GM18508 (cell line): ENCODE data around the gene NEK8.
"Not testable (repeated sequence)": the region's sequence is repeated elsewhere in the genome, so short reads cannot be mapped to it uniquely, and the experiment has no call there.

Experiments
- ATAC-seq: cut with Tn5 transposase; IDR thresholded peaks from one replicate; pipeline ENCODE4 v1.9.1; 2021; ENCODE audit warnings: moderate number of reproducible peaks; ENCODE audit not compliant: insufficient read depth, unreplicated experiment

NEK8 gene

DNA sequence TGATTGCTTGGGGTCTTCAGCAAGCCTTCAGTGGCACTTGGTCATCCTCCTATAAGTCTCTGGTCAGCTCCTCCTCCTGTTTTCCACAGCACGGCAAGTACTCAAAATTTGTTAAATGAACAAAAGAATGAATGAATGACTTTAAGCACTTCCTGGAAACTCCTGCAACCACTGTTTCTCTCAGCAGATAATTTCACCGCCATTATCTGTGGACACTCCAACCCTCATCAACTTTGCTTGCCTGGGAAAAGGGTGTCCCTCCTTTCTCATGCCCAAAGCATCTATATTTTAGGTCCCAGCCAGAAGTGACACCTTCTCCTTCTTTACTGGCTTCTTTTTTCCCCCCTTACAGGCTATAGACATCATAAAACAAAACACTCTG, 21.3 kb upstream of the NEK8 start:
- ATAC-seq = no peak

DNA sequence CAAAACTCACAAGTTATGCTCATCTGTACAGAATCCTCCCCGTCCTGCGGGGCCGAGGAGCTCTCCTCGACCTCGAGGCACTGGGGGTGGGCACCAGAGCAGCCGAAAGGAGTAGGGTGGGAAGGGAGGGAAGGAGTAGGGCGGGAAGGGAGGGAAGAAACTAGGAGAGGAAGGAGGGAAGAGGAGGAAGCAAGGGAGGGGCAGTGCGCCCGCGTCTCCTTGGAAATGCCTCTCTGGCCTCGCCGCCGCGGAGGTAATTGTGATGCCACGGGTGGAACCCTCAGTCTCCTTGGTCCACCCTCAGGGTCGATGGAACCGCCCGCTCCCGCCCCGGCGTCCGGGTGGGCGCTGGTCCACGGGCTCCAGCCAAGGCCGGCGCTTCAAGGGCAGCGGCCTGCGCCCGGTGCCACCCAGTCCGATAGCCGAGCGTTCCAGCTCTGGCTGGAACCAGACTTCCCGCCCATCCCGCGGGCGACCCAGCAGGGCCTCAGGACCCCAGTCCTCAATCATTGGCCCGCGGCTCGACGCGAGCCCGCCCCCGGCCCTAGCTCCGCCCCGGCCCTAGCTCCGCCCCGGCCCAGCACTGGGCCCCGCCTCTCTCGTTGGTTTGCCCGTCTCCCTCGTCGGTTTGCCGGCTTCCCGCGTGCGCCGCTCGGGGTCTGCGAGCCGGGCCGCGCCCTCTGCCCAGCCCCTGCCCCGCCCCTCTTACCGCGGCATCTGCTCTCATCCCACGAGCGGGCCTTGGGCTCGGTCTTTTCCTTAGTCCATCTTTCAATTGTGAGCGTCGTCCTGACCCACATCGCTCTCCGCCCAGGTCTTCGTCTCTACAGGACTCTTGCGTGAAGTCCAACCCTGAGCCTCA, 17.5 kb upstream of the NEK8 start:
- ATAC-seq = peak; percentile 40

DNA sequence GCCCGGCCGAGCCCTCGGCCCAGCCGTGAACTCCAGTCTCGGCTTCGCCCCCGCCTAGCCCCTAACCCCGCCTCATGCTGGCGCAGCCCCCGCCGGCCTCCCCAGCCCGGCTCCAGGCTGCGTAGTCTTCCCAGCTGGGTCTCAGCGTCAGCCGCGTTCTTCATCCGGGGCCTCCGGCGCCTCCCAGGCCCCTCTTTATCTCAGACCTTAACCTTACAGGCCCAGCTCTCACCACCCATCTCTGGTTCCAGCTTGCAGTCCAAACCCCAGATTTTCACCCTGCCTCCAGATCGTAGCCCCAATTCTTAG, 16.9 kb upstream of the NEK8 start, which contains the start of gene PROCA1:
Gene PROCA1 (minus strand): TSS at position 166 of the 309 bp plus-strand sequence. CDS start 228 bp downstream, outside the sequence.
- ATAC-seq = no peak

DNA sequence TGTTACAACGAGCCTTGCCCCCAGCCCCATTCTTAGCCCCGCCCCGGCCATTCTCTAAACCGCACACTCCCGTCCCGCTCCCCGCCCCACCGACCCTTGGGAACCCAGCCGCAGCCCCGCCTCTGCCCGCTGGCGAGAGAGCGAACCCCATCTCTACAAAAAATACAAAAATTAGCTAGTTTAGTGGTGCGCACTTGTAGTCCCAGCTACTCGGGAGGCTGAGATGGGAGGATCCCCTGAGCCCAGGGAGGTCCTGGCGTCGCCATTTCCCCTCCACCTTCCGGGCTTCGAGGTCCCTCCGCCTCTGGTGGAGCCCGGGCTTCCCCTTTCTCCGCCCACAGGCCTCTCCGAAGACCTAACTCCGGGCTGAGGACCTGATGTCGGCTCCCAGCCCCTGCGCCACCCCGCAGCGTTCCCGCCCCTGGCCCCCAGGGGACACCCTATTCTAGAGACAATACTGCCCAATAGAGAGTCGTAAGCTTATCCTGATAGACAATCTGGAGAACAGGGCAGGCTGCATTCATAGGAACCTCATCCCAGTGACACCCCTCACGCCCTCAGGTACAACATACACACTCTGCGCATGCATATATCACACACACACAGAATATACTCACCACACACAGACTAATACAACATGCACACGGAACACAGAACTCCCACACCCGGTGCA, 16.4 kb upstream of the NEK8 start:
- ATAC-seq = no peak

DNA sequence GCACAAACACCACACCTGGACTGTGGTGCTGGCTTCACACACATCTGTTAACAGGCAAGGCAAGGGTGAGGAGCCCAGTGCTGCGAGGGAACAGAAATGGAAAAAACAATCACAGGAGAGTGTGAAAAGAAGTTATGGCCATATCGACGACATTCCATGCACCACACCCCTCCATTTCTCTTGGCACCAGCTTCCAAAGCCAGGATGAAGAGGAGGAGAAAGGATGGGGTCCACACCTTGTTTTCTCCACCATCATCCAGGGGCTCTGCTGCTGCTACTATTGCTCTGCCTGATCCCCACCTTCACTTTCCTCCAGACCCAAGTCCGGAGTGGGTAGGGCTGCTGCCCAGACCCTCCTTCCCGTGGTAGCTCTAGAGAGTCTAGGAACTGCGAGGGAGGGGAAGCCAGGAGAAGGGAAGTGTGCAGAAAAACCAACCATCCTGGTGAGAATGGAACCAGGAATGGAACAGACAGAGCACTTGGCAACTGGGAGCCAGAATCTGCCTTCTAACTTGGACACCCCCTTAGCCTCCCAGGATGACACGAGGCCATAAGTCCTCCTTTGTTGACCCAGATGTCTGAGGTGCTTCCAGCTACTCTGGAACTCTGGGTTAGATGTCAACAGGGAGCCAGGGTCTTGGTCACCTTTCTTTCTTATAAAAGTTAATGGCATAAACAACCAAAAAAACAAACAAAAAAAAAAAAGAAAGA, 15.7 kb upstream of the NEK8 start:
- ATAC-seq = no peak

DNA sequence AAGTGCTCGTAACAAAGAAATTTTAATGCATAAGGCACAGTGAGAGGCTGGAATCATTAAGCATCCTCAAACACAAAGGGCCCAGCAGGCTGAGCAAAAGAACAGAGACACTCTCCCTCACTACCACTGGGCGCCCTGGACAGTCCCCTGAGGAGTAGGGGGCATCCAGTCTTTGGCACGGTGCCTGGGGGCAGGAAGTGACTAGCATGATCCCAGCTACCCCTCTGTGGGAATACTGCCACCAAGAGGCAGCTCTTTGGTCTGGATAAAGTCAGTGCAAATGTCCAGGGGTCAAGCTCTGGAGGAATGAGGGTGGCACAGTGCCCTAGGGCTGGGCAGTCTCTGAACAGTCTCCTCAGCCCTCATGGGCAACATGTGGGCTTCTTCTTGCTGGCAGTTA, 14.3 kb upstream of the NEK8 start:
- ATAC-seq = no peak

DNA sequence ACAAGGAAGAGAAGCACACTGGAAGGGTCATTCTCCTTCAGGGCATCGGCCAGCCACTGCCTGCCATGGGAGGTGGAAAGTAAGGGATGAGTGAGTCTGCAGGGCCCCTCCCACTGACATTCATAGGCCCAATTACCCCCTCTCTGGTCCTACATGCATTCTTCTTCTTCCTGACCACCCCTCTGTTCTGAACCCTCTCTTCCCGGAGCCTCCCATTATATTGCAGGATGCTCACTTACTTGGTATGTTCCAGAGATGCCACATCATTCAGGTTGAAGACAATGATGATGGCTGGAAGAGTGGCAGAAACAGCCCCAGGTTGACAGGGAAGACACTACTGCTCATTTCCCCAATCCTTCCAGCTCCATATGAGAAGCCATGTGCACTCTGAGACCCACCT, 13.4 kb upstream of the NEK8 start:
- no peak for ATAC-seq

DNA sequence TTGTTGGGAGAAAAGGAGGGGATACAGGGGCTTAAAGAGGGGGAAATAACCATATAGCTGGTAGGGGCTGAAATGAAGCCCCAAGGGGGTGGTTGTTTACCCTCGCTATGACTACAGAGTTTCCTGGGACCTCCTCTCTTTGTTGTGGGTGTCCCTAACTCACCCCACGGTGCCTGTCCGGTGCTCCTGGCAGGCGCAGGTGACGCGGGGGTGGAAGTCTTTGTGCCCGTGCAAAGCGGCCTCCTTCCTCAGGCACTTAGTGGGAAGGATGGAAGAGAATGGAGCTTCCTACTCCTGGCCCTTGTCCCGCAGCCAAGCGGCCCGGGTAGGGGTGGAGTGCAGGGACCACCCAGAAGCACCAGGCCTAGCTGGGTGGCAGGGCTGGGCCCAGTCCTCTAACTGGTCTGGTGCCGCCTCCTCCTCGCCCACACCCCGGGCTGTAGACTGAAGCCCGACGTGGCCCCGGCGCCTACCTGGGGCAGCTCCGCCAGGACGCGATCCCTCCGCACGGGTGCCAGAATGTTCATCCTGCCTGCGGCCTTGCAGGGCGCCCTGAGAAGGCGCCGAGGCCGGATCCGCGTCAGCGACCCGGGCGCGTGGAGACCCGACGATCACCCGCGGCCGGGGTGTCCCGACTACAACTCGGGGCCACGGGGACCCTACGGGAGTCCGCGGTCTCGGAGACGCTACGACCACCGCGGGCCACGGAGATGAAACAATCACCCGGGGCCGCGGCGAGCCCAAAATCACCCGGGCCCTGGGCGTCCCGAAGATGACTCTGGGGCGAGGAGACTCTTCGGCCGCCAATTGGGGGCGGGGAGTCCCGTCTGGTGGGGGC, 11.6 kb upstream of the NEK8 start:
- ATAC-seq = no peak

DNA sequence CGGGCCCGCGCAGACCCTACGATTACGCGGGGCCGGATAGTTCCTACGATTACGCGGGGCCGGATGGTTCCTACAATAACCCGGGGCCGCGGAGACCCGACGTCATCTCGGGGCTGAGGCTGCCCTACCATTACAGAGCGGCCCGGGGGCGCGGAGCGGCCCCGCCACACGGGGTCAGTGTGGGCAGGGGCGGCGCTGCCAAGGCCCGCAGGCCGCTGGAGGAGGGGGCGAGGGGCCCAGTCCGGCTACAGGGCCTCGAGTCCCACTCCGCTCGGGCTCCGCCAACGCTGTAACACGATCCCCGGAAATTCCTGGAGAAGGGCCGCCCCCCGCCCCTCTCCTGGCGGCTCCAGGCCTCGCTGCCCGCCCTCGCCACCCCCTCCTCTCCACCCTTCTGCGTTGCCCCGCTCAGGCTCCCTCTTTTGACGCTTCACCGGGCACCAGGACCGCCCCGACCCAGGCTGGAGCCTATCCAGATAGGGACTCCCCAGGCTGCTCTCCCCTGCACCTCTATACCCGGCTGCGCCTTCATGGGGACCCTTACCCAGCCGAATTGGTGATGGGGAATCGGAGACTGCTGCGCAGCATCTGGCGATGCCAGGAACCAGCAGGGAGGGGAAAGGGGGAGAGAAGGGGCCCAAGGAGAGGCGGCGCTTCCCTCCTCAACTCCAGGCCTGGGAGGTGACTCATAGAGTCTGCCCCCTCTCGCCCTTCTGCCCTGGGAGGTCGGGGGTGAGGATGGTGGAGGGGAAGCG, 10.8 kb upstream of the NEK8 start, which contains the start of gene RAB34:
Gene RAB34 (minus strand): TSS at position 291 of the 755 bp plus-strand sequence. CDS start 602 bp downstream, outside the sequence.
- ATAC-seq = no peak

DNA sequence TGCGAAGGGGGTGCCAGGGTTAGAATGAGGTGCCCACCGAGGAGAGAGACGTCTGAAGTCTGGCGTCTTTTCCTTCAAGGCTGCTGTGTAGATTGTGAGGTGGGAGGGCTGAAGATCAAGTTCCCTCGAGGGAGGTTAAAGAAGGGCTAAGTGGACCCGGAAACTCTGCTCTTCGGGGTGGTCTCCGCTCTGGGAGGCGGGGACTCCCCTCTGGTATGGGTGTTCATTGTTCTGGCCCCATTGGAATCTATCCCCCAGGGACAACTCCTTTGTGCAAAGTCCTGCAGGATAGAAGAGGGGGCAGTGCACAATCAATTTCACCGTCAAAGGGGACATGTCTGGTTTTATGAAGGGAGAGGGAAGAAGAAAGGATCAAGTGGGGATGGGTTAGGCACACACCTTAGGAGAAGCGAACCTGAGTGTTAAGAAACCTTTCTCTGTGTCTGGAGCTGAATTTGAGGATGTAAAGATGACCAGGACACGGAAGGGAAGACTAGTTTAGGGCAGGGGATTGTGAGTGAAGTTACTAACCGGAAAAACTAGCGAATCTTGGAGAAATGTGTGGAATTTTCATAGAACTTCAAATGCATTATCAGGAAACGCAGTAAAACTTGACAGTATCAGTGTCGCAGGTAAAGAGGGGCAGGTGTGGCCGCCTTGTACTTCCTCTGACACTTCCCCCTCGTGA, 10.1 kb upstream of the NEK8 start:
- ATAC-seq = no peak

DNA sequence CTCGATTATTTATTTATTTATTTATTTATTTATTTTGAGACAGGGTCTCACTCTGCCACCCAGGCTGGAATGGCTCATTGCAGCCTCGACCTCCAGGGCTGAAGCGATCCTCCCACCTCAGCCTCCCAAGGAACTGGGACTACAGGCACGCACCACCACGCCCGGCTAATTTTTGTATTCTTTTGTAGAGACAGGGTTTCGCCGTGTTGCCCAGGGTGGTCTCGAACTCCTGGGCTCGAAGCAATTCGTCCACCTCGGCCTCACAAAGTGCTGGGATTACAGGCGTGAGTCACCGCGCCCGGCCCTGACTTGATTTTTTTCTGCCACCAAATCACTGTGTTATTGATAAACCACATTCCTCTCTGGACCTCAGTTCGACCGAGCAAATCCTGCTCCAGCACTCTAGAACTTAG, 9.6 kb upstream of the NEK8 start:
- no peak for ATAC-seq

DNA sequence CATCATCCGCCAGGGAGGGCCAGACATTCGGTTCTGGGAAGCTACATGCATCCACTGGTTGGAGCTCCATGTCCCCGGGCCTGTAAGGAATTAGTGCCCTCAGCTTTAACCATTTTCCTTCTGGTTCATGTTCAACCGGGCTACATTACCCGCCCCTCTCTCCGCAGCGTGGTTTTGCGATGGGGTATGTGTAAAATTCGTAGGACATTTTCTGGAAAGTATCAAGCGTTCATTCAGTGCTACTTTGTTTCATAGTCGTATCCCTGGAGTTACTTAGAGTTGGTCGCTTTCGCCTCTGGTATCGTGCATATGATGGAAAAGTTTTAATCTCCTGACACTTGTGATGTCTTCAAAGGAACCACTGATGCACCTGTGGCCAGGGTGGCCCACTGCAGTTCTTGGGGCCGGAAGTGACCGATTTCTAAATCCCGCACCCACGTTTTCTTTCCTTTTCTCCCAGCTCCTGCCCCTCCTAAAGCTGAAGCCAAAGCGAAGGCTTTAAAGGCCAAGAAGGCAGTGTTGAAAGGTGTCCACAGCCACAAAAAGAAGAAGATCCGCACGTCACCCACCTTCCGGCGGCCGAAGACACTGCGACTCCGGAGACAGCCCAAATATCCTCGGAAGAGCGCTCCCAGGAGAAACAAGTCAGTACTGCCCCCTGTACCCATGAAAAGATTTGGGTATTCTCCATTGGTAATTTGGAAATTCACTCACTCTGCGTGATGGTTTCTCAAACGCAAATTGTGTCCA, 8.2 kb upstream of the NEK8 start:
- ATAC-seq = no peak

DNA sequence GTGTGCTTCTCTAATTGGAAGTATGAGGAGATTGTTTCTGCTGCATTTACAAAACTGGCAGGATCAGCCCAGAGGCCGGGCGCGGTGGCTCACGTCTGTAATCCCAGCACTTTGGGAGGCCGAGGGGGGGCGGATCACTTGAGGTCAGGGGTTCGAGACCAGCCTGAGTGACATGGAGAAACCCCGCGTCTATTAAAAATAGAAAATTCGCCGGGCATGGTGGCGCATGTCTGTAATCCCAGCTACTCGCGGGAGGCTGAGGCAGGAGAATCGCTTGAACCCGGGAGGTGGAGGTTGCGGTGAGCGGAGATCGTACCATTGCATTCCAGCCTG, 7.6 kb upstream of the NEK8 start:
- not testable (repeated sequence) for ATAC-seq

DNA sequence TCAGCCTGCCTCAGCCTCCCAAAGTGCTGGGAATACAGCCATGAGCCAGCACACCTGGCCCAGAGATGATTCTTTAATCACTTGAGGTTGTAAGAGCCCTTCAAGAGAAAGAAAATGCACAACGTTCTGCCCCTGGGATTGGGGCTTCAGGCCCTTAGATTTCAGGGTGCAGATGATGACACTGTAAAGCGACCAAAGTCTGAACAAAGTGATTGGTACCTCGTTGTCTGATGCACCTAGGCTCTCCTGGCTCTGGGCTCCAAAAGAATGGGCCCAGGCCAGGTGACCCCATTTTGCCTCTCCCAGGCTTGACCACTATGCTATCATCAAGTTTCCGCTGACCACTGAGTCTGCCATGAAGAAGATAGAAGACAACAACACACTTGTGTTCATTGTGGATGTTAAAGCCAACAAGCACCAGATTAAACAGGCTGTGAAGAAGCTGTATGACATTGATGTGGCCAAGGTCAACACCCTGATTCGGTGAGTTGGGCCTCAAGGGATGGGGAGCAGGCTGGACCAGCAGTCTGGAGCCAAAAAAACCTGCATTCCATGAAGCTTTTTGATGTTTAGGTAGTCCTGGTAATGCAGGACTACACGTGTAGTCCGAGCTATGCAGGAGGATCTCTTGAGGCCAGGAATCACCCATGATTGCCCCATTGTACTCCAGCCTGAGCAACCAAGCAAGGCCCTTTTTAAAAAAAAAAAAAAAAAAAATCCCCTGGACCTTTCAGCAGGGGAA, 6.0 kb upstream of the NEK8 start:
- no peak for ATAC-seq

DNA sequence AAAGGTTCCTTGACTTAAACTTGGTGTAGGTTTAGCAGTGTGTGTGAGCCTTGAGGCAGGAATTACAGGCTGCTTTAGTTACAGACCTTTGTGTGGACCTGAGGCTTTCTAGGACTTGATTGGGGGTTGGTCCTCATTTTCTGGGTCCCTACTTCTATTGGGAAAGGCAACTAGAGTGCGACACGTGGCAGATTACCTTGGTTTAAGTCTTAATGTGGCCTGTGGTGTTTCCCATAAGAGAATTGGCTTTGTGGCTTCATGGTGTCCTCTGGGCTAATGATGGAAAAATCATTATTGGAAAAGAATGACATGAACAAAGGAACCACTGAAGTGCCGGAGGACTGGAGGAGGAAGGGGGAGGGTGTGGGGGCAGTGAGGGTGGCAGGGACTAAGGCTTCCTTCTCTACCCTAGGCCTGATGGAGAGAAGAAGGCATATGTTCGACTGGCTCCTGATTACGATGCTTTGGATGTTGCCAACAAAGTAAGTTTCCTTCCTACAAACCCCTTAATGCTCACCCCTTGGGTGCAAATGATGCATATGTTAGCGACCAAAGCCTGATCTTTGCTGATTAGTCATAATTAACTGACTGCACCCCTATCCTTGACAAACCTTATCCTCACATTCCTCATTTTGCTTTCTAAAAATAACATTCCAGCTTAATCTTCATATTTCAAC, 5.3 kb upstream of the NEK8 start:
- no peak for ATAC-seq

DNA sequence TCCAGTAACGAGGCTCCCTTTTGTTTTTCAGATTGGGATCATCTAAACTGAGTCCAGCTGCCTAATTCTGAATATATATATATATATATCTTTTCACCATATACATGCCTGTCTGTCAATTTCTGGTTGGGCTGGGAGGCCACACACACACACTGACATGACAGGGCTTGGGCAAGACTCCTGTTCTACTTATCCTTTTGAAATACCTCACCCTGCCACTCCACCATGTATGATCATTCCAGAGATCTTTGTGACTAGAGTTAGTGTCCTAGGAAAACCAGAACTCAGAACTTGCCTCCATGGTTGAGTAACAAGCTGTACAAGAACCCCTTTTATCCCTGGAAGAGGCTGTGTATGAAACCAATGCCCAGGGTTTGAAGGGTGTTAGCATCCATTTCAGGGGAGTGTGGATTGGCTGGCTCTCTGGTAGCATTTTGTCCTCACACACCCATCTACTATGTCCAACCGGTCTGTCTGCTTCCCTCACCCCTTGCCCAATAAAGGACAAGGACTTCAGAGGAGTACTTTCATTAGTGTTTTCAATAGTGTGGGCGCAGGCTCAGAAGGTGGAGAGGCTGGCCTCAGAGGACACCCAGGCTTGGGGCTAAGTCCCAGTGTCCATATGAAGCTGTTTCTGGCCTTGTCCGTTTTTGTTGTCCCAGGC, 4.6 kb upstream of the NEK8 start:
- ATAC-seq = not testable (repeated sequence)
